NCI-H2107 treated with DMSO at 0.1 percent for 48 hours (cell line): Measurements from ENCODE around the gene RAD51B.
"Not testable (repeated sequence)": the region's sequence is repeated elsewhere in the genome, so short reads cannot be mapped to it uniquely, and the experiment has no call there.

ENCODE experiments used
- DNase-seq: peaks from one replicate; lab custom pipeline; 2025; ENCODE audit not compliant: unreplicated experiment; lab: John Stamatoyannopoulos, UW

Gene RAD51B

DNA sequence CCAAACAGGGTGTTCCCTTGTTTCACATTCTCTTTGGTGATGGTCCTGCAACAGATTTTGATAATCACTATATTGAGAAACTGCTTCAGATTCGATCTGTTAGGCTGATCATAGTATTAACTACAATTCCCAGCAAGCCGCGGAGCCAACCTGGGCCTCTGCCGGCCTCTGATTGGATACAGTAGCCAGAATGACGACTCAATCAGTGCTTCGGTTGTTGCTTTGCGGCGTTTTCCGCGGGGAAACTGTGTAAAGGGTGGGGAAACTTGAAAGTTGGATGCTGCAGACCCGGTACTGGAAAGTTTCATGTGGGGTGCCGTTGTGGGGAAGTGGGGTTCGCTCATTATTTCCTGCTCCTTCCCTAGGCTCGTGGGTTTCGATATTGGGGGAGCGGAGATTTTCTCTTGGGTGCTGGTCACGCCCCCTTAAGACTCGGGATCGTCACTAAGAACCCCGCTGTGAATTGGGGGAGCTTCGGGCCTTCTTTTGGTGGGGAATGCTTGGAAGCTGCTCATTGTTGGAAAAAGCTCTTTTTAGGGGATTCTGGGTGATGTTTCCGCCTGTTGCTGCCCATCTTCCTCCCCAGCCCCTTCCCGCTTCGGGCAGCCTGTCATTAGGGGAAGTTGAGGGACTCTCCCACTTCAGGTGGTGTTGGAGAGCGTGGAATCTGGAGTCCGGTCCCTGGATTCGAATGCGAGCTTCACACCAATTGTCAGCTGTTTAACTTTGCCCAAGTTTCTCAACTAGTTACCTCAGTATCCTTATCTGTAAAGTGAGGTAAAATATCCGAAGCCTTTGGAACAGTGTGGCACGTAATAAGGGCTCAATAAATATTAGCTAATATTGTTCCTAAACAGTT lies at the start of gene RAD51B:
Gene RAD51B, plus strand, starts transcription at position 217 of the 859 bp plus-strand sequence.
- peak; percentile 63 for DNase-seq

DNA sequence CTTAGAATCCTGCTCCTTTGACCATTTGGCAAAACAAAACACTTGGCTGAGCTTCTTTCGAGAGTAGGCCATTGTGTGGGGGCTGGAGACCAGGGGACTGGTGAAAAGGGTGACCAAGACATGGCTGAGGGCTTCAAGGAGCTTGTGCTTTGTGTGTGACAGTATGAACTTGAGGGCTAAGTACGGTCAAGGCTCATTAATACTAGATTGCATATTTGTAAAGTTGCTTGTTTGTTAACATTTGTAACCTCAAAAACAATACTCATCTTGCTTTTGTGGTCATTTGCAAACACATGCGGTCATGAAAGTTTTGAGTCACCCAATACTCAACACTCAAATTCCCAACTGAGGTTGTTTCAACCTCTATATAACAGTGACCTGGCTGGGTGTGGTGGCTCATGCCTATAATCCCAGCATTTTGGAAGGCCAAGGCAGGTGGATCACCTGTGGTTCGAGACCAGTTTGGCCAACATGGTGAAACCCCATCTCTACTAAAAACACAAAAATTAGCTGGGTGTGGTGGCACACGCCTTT lies 45.7 kb upstream of the RAD51B start:
- DNase-seq: no peak

DNA sequence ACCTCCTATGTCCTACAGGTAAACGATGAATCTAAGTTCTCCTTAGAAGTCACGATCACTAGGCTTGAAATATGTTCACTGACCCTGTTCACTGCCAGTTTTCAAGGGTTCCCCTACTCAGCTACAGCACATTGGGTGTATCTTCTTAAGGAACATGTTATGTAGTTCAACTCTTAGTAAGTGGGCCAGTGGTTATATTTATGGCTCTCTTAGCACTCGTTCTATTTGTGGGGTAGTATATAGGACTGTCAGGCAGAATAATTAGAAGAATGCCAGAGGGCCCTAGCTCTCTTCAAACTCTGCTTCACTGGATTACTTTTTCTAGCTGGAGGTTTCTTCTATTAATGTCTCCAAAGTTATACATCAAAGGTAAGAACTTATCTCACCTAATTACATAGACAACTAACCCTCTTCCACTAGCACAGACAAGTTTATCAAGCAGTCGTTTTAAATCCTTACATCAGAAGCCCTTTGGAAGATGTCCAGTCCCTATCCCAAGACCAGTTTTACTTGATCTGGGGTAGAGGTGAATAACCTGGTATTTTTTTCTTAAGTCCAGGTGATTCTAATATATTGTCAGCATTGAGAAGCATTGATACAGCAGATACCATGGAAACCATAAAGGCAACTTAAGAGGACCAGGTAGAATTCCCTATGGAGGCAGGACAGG lies 42.8 kb upstream of the RAD51B start:
- DNase-seq: no peak

DNA sequence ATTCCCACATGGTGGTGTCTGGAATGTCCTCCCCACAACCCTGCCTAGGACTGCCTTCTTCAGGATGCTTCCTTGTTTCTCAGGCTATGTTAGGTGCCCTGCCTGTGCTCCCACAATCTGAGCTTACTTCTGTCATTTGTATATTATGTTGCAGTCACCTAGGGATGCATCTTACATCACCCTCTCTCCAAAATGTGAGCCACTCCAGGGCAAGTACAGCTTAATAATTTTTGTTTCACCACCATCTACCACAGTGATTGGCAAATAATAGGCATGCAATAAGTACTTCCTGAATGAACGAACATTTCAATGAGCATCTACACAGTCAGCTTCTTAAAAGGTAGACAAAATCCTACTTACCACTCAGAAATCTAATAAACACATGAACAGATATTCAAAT lies 40.8 kb upstream of the RAD51B start:
- no peak for DNase-seq

DNA sequence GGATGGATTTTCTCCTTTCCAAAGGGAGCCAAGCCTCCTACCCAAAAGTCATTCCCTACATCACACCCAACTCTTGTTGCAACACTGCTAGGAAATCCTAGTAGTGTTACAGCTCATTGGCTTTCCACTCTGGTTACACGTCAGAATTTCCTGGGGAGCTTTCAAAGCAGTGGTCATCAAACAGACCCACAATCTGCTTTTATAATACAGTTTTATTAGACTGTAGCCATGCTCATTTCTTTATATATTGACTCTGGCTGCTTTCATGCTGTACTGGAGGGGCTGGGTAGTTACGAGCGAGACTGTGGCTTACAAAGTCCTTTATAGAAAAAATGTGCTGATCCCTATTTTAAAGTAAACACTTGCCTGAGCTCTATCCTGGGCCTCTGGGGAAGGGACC lies 37.5 kb upstream of the RAD51B start:
- no peak for DNase-seq

DNA sequence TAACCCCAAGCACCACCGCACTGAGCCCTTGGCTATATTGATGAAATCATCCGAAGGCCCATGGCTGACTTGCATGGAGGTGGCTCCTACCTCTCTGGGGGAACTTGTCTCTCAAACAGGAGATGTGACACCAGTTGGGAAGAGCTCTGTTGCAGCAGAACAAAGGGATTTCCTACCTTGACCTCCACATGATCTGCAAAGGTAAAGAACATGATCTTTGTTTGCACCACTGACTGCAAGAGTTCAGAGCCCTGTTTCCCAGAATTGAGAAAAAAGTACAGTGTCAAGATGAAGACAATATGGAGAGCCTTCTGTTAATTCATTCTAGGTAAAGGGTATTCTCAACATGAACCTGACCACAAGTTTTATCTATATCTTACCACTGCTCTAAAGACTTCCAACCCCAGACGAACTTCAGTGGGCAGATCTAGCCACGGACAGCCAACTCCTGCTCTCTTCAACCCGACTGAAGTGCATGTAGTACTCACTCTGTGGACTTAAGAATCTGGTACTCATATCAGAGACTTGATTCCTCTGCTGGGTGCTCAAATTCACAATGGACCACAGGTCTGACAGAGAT lies 35.2 kb upstream of the RAD51B start:
- DNase-seq: no peak

DNA sequence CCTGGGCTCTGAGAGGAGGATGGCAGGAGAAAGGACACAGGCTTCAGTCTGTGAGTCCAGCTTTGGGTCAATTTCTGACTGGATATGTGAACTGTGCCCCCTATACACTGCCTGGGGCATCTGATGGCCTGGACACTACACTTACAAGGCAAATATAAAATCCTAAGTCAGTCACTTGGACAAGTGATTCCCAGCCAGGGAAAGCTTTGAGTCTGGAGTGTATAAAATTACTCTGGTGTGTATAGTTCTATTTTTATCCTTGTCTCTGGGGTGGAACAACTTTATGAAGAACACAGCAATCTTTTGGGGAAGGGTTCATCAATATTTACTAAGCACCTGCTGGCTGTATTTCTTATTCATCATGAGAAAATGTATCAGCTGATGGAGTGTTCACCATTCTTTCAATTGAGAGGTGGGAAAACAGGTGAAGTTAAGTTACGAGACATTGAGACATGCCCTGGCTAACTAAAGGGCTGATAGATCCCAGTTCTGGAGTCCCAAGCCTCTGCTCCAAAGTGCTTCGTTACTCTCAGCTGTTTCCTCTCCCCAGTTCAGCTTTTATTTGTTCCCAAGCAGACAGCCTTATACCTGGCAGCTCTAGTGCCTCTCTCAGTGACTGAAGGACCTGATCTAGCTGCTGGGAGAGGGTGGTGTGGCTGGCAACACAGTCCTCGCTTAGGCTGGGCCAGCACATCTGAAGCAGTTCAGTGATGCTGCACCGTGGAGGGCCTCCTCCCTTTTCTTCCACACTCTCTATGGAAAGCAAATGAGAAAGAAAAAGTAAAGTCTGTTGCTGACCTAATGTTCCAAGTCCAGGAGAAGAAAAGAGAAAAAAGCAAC lies 34.1 kb upstream of the RAD51B start:
- DNase-seq: no peak

DNA sequence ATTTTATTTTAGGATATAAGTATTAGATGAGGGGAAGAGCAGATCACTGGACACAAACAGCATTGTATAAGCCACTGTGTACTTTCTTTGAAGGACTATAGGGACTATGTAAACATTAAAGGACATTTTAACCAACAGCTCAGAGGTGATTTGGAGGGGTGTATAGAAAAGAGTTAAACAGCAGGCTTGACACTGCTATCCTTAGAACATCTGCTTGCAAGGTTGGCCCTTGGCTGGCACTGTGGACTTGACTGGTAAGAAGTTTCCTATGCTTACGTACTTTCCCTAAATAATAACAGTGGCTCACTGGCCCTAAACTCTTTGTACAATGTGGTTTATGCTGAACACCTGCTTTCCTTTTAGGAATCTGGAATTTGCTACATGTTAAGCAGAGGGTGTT lies 31.9 kb upstream of the RAD51B start:
- no peak for DNase-seq

DNA sequence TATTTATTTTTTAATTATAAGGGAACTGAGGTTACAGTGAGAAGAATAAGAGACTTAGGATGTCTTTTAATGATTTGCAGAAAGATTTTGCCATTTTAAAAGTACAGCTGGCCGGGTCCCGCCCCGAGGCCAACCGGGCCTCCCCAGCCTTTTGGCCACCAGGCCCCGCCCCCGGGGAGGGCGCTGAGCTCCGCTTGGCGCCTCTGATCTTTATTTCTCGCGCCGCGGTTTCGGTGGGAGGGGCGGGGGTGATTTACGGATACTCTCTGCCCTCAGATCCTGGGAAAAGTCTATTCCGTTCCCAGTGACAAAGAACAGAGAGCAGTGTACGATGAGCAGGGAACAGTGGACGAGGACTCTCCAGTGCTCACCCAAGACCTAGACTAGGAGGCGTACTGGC lies 20.8 kb upstream of the RAD51B start:
- no peak for DNase-seq

DNA sequence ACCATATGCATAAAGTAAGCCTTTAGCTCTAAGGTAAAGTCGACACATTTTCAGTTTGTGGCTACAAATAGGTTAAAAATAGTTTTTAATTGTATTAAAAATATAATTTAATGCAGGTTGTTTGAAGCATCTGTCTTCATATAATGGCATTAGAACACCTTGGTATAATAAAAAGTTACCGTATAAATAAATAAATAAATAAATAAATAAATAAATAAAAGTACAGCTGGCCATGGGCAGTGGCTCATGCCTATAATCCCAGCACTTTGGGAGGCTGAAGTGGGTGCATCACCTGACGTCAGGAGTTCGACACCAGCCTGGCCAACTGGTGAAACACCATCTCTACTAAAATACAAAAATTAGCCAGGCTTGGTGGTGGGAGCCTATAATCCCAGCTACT lies 18.8 kb upstream of the RAD51B start:
- DNase-seq: no peak

DNA sequence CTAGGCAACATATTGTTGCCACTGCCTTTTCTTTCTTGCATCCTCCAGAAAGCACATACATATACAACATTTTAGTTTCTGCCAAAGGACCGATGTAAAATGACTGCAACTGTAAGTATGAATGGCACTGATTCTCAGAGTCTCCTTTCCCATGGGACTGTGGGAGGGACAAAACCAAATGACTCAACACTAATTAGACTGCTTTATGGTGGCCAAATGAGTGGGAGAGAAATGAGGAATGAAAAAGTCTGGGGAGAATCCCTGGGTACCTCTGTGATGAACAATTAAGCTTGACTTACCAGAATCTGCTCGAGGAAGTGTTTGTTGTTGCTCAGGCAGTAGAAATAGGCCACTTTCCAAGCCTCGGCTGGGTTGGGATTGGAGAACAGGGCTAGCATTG lies 13.3 kb upstream of the RAD51B start:
- DNase-seq: no peak

DNA sequence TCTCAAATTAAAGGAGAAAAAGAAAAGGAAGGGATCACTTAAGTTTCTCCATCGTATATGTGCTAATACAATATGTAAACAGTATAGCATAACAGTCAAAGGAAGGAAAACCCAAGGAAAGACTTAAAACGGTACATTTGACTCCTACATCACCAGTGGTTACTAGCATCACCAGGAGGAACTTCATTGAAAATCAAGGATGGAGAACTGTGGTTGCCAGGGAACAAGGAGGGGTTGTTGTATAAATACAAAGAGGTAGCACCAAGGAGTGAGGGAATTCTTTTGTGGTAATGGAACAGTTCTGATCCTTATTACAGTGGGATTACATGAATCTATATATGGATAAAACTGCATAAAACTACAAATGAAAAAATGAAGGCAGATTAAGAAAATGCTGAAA lies 4.8 kb upstream of the RAD51B start:
- no peak for DNase-seq

DNA sequence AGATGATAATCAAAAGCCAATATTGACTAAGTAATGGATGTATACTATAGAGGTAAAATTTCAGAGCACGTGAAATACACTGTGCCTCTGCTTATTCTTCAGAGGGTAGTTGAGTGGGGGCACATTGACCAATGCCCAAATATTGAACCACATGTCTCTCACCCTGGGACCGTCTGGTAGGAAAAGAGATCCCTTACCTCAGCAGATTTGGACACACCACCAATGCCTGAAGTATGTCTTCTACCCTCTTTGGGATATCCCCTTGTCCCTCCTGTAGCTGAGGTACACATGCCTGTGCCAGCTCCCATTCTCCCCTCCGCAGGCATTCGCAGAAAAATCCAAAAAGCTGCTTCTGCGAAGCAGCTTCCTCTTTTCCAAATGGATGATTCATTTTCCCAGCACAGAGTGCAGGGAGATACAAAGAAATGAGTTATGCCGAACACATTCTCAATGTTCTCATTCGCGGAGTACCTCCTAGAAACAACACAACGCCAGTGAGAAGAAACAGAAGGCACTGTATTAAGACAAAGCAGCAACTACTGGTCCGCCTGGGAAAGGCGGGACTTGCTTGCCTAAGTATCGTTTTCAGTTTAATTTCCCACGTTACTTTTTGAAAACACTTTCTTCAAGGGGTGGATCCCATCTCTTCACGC lies 3.9 kb upstream of the RAD51B start:
- no peak for DNase-seq

DNA sequence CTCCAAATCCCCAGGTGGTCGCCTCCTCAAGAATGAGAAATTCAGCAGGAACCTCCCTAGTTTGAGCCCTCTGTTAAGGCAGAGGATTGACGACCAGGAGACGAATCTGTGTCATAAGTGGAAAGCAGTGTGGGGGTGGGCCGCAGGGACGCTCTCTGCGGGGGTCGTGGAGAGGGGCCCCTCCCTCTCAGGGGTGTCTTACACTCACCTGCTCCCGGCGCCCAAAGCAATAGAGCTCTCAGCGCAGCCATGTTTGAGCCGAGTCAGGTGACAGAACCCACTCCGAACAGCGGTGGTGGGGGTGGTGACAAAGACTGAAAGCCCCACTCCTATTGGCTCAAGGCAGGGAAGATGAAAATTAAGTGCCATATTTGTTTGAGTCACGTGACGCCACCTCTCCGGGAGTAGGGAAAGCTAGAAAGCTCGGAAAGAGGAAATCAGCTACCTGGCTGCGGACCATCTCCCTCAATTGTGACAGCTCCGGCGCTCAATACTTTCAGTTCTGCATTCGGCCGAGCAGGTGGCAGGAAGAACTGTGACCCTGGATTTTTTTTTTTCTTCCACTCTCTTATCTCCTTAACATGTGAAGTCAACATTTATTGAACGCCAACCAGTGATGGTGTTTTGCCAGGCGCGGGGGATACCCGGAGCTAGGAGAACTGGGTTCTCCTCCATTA lies 3.1 kb upstream of the RAD51B start, which contains the start of gene ZFYVE26:
Gene ZFYVE26, minus strand, starts transcription at position 265 of the 677 bp plus-strand sequence. CDS start 627 bp downstream, outside the sequence.
- peak; percentile 100 for DNase-seq

DNA sequence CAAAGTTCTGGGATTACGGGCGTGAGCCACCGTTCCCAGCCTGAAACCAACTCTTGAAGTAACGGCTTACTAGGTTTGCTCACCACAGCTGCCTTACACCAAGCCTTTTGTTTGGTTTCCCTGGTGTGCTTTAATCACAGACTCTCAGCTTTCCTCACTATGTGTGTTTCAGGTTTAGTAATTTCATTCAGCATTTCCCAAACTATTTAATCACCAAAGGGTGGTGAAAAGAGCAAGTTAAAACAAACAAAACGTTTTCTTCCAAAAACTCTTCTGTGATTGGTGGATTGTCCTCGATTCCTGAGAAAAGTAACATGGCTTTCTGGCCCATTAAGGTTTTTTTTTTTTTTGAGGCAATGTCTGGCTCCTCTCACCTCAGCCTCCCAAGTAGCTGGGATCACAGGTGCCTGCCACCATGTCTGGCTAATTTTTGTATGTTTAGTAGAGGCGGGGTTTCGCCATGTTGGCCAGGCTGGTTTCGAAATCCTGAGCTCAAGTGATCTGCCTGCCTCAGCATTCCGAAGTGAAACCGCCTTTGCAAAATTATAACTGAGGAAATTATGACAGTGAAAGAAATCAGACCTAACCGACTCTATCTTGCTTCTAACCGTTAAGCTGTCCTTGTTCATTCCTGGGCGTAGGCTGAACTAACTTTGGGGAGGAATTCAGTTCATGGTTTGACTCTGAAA lies 1.7 kb upstream of the RAD51B start:
- peak; percentile 5 for DNase-seq

DNA sequence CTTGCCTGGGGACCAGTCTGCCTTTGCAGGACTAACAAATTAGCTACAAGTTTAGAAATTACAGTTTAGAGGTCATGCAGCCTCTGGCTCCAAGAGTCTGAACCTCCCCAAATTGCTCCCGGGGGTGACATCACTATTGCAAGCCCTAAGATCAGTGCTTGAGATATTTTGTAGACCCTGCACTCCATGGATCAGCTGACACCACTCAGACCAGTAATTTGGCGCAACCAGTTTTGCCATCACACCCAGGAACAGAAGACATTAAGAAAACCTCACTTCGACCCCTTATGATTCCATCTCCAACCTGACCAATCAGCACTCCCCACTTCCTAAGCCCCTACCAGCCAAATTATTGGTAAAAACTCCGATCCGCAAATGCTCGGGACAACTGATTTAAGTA lies 1.1 kb upstream of the RAD51B start:
- not testable (repeated sequence) for DNase-seq

DNA sequence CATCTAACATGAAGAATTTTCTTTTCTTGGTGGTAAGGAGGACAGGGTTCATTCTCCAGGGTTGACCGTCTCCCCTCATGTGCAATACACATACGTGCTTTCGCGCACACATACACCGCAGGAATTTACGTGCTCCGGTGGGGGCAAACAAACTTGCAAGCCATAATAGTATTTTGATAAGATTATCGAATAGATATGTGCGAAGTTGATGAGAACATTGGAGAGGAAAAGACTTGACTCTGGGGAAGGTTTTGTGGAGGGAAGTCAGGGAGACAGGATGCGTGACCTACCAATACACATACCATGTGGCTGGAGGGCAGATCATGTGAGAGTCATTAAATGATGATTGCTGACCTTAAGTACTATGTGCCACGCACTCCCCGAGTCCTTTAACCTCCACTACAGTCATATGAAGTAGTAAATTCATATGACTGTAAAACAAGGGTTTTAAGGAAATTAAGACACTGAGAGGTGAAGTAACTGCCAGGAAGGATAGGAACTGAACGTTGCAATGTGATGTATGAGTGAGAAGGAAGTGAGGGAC lies 921 bp downstream of the RAD51B start:
- DNase-seq: no peak

DNA sequence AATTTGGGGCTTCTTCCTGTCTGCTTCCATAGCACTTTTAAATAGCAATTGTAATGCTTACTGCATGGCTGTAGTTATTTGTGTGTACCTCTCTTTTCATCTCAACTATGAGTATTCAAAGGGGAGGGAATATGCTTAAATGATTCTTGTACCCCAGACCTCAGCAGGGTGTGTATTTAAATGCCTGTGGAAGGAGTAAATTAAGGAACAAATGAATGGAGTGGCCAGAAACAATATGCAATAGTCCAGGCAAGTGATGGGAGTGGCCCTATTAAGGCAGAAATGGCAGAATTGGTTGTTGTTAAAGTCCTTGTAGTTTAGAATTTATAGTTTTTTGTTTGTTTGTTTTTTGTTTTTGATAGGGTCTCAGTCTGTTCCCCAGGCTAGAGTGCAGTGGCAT lies 1.5 kb downstream of the RAD51B start:
- DNase-seq: no peak

DNA sequence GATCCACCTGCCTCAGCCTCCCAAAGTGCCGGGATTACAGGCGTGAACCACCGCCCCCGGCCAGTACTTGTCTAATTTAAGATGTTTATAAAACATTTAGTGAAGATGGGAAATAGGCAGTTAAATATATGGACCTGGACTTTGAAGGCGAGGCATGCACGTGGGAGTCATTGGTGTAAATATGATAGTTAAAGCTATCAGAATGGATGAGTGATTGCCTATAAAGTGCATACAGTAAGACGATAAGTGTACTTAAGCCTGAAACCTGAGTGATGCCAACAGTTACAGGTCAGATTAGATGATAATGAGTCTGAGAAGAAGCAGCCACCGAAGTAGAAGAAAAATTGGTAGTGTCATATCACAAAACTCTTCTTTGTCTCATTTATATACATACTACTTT lies 11.5 kb downstream of the RAD51B start:
- DNase-seq: no peak
